Activated CD8-positive, alpha-beta memory T cell treated with anti-CD3 and anti-CD28 coated beads, Interleukin-2, amount 50 U/mL, for 24 hours (primary cell): ENCODE measurements around the gene RNF113B.

Source experiments
- DNase-seq: peaks from one replicate; pipeline ENCODE4 v3.0.0-alpha.2; 2020; ENCODE audit errors: extremely low read depth

Gene RNF113B

GRCh38 chr13:98176777-98177608 lies at the start of gene RNF113B:
Gene RNF113B (minus strand): TSS chr13:98177269. CDS start chr13:98177236, 33 bp downstream.
- no peak for DNase-seq

GRCh38 chr13:98226496-98226895 lies 49.4 kb upstream of the RNF113B start:
- DNase-seq = no peak

- no peak for DNase-seq
Measured at GRCh38 chr13:98225036-98225940, 48.2 kb upstream of the RNF113B start.

- no peak for DNase-seq
Measured at GRCh38 chr13:98224557-98224956, 47.5 kb upstream of the RNF113B start.

GRCh38 chr13:98223741-98224140 lies 46.7 kb upstream of the RNF113B start:
- DNase-seq = no peak

- DNase-seq = no peak
Measured at GRCh38 chr13:98222816-98223215, 45.7 kb upstream of the RNF113B start.

GRCh38 chr13:98222081-98222554 lies 45.0 kb upstream of the RNF113B start:
- DNase-seq = no peak

- no peak for DNase-seq
Measured at GRCh38 chr13:98221234-98221633, 44.2 kb upstream of the RNF113B start.

- no peak for DNase-seq
Measured at GRCh38 chr13:98220271-98220791, 43.3 kb upstream of the RNF113B start.

- no peak for DNase-seq
Measured at GRCh38 chr13:98219685-98220084, 42.6 kb upstream of the RNF113B start.

- no peak for DNase-seq
Measured at GRCh38 chr13:98217597-98217996, 40.5 kb upstream of the RNF113B start.

GRCh38 chr13:98216711-98217285 lies 39.7 kb upstream of the RNF113B start:
- DNase-seq = no peak

- no peak for DNase-seq
Measured at GRCh38 chr13:98216135-98216565, 39.1 kb upstream of the RNF113B start.

- no peak for DNase-seq
Measured at GRCh38 chr13:98215508-98215907, 38.4 kb upstream of the RNF113B start.

GRCh38 chr13:98214707-98215106 lies 37.6 kb upstream of the RNF113B start:
- DNase-seq = no peak

GRCh38 chr13:98214008-98214643 lies 37.1 kb upstream of the RNF113B start:
- DNase-seq = no peak

- DNase-seq = no peak
Measured at GRCh38 chr13:98213354-98213753, 36.3 kb upstream of the RNF113B start.

- no peak for DNase-seq
Measured at GRCh38 chr13:98212763-98213162, 35.7 kb upstream of the RNF113B start.

GRCh38 chr13:98208606-98209005 lies 31.5 kb upstream of the RNF113B start:
- no peak for DNase-seq

- DNase-seq = no peak
Measured at GRCh38 chr13:98207416-98207815, 30.3 kb upstream of the RNF113B start.

GRCh38 chr13:98206946-98207345 lies 29.9 kb upstream of the RNF113B start:
- no peak for DNase-seq
